Body of pancreas (tissue), 4 donors: Measurements from ENCODE around the gene SBK2.

ENCODE experiments used
- POLR2A ChIP-seq, 3 donors: fragments of 450-650 bp; IDR thresholded peaks; one replicate each; pipeline ENCODE4 v1.6.1; 2016; ENCODE audit warnings: antibody characterized with exemption in 3 of 3, mild to moderate bottlenecking in 2 of 3
- TF ChIP-seq, protein P1 (sequence below), 7 experiments: fragments of 450-650 bp in 4 of 7; fragments of 200-600 bp in 3 of 7; sonication (generic) in 3 of 7; IDR thresholded peaks; one replicate each; pipeline ENCODE4 v1.5.1; 2016 to 2019; ENCODE audit warnings: antibody characterized with exemption in 7 of 7

DNA sequence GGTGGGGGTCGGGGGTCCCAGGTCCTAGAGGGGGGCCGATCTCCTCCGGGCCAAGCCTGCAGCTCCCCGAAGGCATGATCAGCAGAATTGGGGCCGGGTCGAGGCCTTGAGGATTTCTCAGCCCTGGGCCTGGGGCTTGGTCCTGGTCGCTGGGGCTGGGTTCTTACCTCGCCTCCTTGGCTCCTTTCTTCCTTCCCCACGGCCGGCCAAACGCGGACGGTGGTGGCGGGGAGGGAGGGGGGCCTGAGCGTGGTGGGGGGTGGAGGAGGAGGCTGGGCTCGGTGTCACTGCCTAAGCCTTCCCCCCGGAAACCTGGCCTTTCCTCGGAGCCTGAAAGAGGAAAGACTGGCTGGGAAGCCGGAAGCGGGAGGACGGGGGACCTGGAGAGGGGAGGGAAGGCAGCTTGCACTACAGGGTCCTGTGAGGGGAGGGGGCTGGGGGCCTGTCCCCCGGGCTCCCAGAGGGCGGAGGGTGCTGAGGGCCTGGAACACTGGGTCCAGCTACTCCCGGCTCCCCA lies 43.8 kb upstream of the SBK2 start, which contains the start of gene ZNF579:
- TF ChIP-seq, protein P1, sequence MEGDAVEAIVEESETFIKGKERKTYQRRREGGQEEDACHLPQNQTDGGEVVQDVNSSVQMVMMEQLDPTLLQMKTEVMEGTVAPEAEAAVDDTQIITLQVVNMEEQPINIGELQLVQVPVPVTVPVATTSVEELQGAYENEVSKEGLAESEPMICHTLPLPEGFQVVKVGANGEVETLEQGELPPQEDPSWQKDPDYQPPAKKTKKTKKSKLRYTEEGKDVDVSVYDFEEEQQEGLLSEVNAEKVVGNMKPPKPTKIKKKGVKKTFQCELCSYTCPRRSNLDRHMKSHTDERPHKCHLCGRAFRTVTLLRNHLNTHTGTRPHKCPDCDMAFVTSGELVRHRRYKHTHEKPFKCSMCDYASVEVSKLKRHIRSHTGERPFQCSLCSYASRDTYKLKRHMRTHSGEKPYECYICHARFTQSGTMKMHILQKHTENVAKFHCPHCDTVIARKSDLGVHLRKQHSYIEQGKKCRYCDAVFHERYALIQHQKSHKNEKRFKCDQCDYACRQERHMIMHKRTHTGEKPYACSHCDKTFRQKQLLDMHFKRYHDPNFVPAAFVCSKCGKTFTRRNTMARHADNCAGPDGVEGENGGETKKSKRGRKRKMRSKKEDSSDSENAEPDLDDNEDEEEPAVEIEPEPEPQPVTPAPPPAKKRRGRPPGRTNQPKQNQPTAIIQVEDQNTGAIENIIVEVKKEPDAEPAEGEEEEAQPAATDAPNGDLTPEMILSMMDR (IDR thresholded peaks at IDR 0.05) = peak in 1 of 7 experiments; percentile 7
- peak in 2 of 3 donors; percentile 29 to 45 for TF ChIP-seq POLR2A (IDR thresholded peaks at IDR 0.05)
